Testis (tissue), 2 donors: Measurements from ENCODE around the gene MN1.

ENCODE experiments used
- CTCF ChIP-seq, 3 experiments: fragments of 450-650 bp in 2 of 3; fragments of 200-600 bp in 1 of 3; sonication (generic) in 1 of 3; IDR thresholded peaks; one replicate each; pipeline ENCODE4 v1.5.1; 2016 to 2019; ENCODE audit warnings: antibody characterized with exemption in 3 of 3, mild to moderate bottlenecking in 2 of 3, moderate library complexity in 1 of 3
- POLR2A ChIP-seq: fragments of 450-650 bp; IDR thresholded peaks from one replicate; pipeline ENCODE4 v1.6.1; 2017; ENCODE audit warnings: antibody characterized with exemption, mild to moderate bottlenecking, moderate library complexity

- TF ChIP-seq CTCF (IDR thresholded peaks at IDR 0.05): no peak
- no peak for TF ChIP-seq POLR2A
These were observed 7.7 kb upstream of the MN1 start for GRCh38 chr22:27809226-27809603.
